ENCODE data around the gene NELL2. TPM values are rescaled to one million over a fixed set of nuclear protein-coding genes. Genes with fewer than 3 reads are reported as not detected.
"Not testable (repeated sequence)": the region's sequence is repeated elsewhere in the genome, so short reads cannot be mapped to it uniquely, and the experiment has no call there.

The NELL2 gene
- total and polyA plus RNA-seq, 2 donors, result 4.5 to 8.4 TPM

DNA sequence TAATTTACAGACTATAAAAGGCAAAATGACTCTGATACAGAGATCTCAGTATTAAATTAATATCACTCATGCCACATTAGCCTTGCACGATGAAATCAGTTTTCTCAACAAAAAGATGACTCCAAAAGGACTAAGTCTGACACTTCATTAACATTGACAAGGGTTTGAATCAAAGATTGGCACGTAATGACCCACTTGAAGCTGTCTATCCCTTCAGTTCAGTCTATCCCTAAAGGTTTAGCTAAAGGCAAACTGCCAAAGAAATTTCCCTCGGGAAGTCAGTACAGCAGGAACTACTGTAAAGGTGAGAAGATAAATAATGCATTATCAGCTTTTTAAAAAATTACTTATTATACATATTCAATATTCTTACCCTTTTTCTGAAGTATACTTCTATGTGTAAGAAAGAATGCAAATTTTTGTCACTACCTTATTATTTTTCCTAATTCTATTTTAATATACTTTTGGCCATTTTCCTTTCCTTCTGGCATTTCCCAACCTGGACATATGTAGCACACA is 127.1 kb downstream of the NELL2 start:
- no peak for DNase-seq (ENCODE audit: low read depth in 6 of 9, low spot score in 9 of 9)
- Histone ChIP-seq H3K9me3 (ENCODE audit: control insufficient read depth in 2 of 2, insufficient read depth in 1 of 2, low read length in 1 of 2) (no peaks in the 10 kb centered on the region), H3K4me3 (ENCODE audit: low read length in 2 of 2) (no peak overlapping the region), H3K36me3 (ENCODE audit: control insufficient read depth in 2 of 2, insufficient read depth in 2 of 2, low read length in 1 of 2) (no peaks in the 10 kb centered on the region), H3K27me3 (ENCODE audit: control insufficient read depth in 2 of 2, insufficient read depth in 1 of 2, low read length in 1 of 2) (no peaks in the 10 kb centered on the region), H3K27ac (ENCODE audit: low read depth in 1 of 2, low read length in 1 of 2) (no peak overlapping the region), H3K4me1 (ENCODE audit: control insufficient read depth in 2 of 2, insufficient read depth in 2 of 2, low read length in 2 of 2) (no peaks in the 10 kb centered on the region)
- 83% methylated on average over 3 of the region's 3 CpGs for WGBS

- not testable (repeated sequence) for H3K9me3 ChIP-seq (ENCODE audit: control insufficient read depth in 2 of 2, insufficient read depth in 1 of 2, low read length in 1 of 2); H3K4me1 ChIP-seq (ENCODE audit: control insufficient read depth in 2 of 2, insufficient read depth in 2 of 2, low read length in 2 of 2); H3K27ac ChIP-seq (ENCODE audit: low read depth in 1 of 2, low read length in 1 of 2); H3K4me3 ChIP-seq (ENCODE audit: low read length in 2 of 2); H3K27me3 ChIP-seq (ENCODE audit: control insufficient read depth in 2 of 2, insufficient read depth in 1 of 2, low read length in 1 of 2); DNase-seq (ENCODE audit: low read depth in 6 of 9, low spot score in 9 of 9); H3K36me3 ChIP-seq (ENCODE audit: control insufficient read depth in 2 of 2, insufficient read depth in 2 of 2, low read length in 1 of 2)
- WGBS, result 97% methylated on average over 17 of the region's 17 CpGs
Observed at GRCh38 chr12:44741292-44741980, 134.7 kb downstream of the NELL2 start.

DNA sequence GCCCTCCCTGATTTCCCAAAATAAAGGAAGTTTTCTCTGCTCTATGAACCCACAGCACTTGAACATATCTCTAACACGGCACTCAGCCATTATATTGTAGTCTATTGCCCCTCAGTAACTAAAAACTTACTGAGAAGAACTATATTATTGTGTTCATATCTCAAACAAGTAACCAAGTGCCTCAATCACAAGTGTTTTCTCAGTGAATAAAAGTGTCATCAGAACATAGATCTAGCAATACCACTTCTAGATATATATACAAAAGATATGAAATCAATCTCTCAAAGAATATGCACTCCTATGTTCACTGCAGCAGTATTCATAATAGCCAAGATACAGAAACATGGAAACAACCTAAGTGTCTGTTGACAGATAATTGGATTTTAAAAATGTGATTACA is 138.1 kb downstream of the NELL2 start:
- DNase-seq (ENCODE audit: low read depth in 6 of 9, low spot score in 9 of 9), result no peak
- H3K36me3 ChIP-seq (ENCODE audit: control insufficient read depth in 2 of 2, insufficient read depth in 2 of 2, low read length in 1 of 2), result no peaks in the 10 kb centered on the region
- no peaks in the 10 kb centered on the region for H3K9me3 ChIP-seq (ENCODE audit: control insufficient read depth in 2 of 2, insufficient read depth in 1 of 2, low read length in 1 of 2)
- 85% methylated on average over 1 of the region's 1 CpG for WGBS
- H3K4me3 ChIP-seq (ENCODE audit: low read length in 2 of 2), result no peak overlapping the region
- no peaks in the 10 kb centered on the region for H3K27me3 ChIP-seq (ENCODE audit: control insufficient read depth in 2 of 2, insufficient read depth in 1 of 2, low read length in 1 of 2)
- H3K27ac ChIP-seq (ENCODE audit: low read depth in 1 of 2, low read length in 1 of 2), result no peak overlapping the region
- no peaks in the 10 kb centered on the region for H3K4me1 ChIP-seq (ENCODE audit: control insufficient read depth in 2 of 2, insufficient read depth in 2 of 2, low read length in 2 of 2)

DNA sequence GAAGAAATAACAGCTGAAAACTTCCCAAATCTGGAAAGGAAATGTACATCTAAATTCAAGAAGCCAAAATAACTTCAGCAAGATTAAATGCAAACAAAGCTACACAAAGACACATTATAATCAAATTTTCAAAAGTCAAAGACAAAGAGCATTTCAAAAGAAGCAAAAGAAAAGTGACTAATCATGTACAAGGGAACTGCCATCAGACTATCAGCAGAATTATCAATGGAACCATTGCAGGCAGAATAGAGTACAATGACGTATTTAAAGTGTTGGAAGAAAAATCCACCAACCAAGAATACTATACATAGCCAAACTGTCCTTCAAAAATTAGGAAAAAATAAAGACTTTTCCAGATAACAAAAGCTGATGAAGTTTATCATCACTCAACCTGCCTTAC is 147.5 kb downstream of the NELL2 start:
- WGBS, result 84% methylated on average over 1 of the region's 1 CpG

GRCh38 chr12:44720265-44720664 is 155.8 kb downstream of the NELL2 start:
- Histone ChIP-seq H3K4me3 (ENCODE audit: low read length in 2 of 2) (no peak overlapping the region), H3K4me1 (ENCODE audit: control insufficient read depth in 2 of 2, insufficient read depth in 2 of 2, low read length in 2 of 2) (no peaks in the 10 kb centered on the region), H3K27me3 (ENCODE audit: control insufficient read depth in 2 of 2, insufficient read depth in 1 of 2, low read length in 1 of 2) (no peaks in the 10 kb centered on the region), H3K27ac (ENCODE audit: low read depth in 1 of 2, low read length in 1 of 2) (no peak overlapping the region), H3K9me3 (ENCODE audit: control insufficient read depth in 2 of 2, insufficient read depth in 1 of 2, low read length in 1 of 2) (no peaks in the 10 kb centered on the region), H3K36me3 (ENCODE audit: control insufficient read depth in 2 of 2, insufficient read depth in 2 of 2, low read length in 1 of 2) (no peaks in the 10 kb centered on the region)
- no peak for DNase-seq (ENCODE audit: low read depth in 6 of 9, low spot score in 9 of 9)
- WGBS, result 73% methylated on average over 2 of the region's 2 CpGs

More for the DNA sequence above, 147.5 kb downstream of the NELL2 start:
- DNase-seq (ENCODE audit: low read depth in 6 of 9, low spot score in 9 of 9), result no peak
- H3K4me1 ChIP-seq (ENCODE audit: control insufficient read depth in 2 of 2, insufficient read depth in 2 of 2, low read length in 2 of 2), result no peaks in the 10 kb centered on the region
- H3K36me3 ChIP-seq (ENCODE audit: control insufficient read depth in 2 of 2, insufficient read depth in 2 of 2, low read length in 1 of 2), result no peaks in the 10 kb centered on the region
- H3K27me3 ChIP-seq (ENCODE audit: control insufficient read depth in 2 of 2, insufficient read depth in 1 of 2, low read length in 1 of 2), result no peaks in the 10 kb centered on the region
- no peaks in the 10 kb centered on the region for H3K9me3 ChIP-seq (ENCODE audit: control insufficient read depth in 2 of 2, insufficient read depth in 1 of 2, low read length in 1 of 2)
- no peak overlapping the region for H3K27ac ChIP-seq (ENCODE audit: low read depth in 1 of 2, low read length in 1 of 2)
- no peak overlapping the region for H3K4me3 ChIP-seq (ENCODE audit: low read length in 2 of 2)

GRCh38 chr12:44717612-44718011 is 158.5 kb downstream of the NELL2 start:
- Histone ChIP-seq H3K9me3 (ENCODE audit: control insufficient read depth in 2 of 2, insufficient read depth in 1 of 2, low read length in 1 of 2) (no peaks in the 10 kb centered on the region), H3K27me3 (ENCODE audit: control insufficient read depth in 2 of 2, insufficient read depth in 1 of 2, low read length in 1 of 2) (no peaks in the 10 kb centered on the region), H3K27ac (ENCODE audit: low read depth in 1 of 2, low read length in 1 of 2) (no peak overlapping the region), H3K4me1 (ENCODE audit: control insufficient read depth in 2 of 2, insufficient read depth in 2 of 2, low read length in 2 of 2) (no peaks in the 10 kb centered on the region), H3K4me3 (ENCODE audit: low read length in 2 of 2) (no peak overlapping the region), H3K36me3 (ENCODE audit: control insufficient read depth in 2 of 2, insufficient read depth in 2 of 2, low read length in 1 of 2) (no peaks in the 10 kb centered on the region)
- WGBS, result 92% methylated on average over 2 of the region's 2 CpGs
- DNase-seq (ENCODE audit: low read depth in 6 of 9, low spot score in 9 of 9), result no peak

- no peak overlapping the region for H3K27ac ChIP-seq (ENCODE audit: low read depth in 1 of 2, low read length in 1 of 2)
- no peak overlapping the region for H3K4me3 ChIP-seq (ENCODE audit: low read length in 2 of 2)
- no peaks in the 10 kb centered on the region for H3K4me1 ChIP-seq (ENCODE audit: control insufficient read depth in 2 of 2, insufficient read depth in 2 of 2, low read length in 2 of 2)
- no peaks in the 10 kb centered on the region for H3K27me3 ChIP-seq (ENCODE audit: control insufficient read depth in 2 of 2, insufficient read depth in 1 of 2, low read length in 1 of 2)
- H3K36me3 ChIP-seq (ENCODE audit: control insufficient read depth in 2 of 2, insufficient read depth in 2 of 2, low read length in 1 of 2), result no peaks in the 10 kb centered on the region
- DNase-seq (ENCODE audit: low read depth in 6 of 9, low spot score in 9 of 9), result no peak
- WGBS, result 85% methylated on average over 2 of the region's 2 CpGs
- no peaks in the 10 kb centered on the region for H3K9me3 ChIP-seq (ENCODE audit: control insufficient read depth in 2 of 2, insufficient read depth in 1 of 2, low read length in 1 of 2)
Observed at GRCh38 chr12:44716711-44717110, 159.4 kb downstream of the NELL2 start.

GRCh38 chr12:44711736-44712135 is 164.4 kb downstream of the NELL2 start:
- no peaks in the 10 kb centered on the region for H3K4me1 ChIP-seq (ENCODE audit: control insufficient read depth in 2 of 2, insufficient read depth in 2 of 2, low read length in 2 of 2)
- H3K36me3 ChIP-seq (ENCODE audit: control insufficient read depth in 2 of 2, insufficient read depth in 2 of 2, low read length in 1 of 2), result no peaks in the 10 kb centered on the region
- H3K27me3 ChIP-seq (ENCODE audit: control insufficient read depth in 2 of 2, insufficient read depth in 1 of 2, low read length in 1 of 2), result no peaks in the 10 kb centered on the region
- H3K27ac ChIP-seq (ENCODE audit: low read depth in 1 of 2, low read length in 1 of 2), result no peak overlapping the region
- no peak overlapping the region for H3K4me3 ChIP-seq (ENCODE audit: low read length in 2 of 2)
- 85% methylated on average over 1 of the region's 1 CpG for WGBS
- DNase-seq (ENCODE audit: low read depth in 6 of 9, low spot score in 9 of 9), result no peak
- H3K9me3 ChIP-seq (ENCODE audit: control insufficient read depth in 2 of 2, insufficient read depth in 1 of 2, low read length in 1 of 2), result no peaks in the 10 kb centered on the region

DNA sequence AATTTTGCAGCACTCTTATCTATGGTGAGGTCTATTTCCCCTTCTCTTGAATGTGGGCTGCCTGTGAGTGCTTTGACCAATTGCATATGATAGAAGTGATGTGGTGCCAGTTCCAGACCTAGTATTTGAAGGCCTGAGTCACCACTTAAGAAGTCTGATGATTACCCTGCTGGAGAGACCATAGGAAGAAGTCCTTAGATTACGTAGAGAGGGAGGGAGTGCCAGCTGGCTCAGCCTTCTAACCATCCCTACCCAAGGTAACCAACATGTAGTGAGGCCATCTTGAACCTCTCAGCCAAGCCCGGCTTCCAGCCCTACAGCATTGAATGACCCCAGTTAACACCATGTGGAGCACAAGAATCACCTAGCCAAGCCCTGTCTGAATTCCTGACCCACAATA is 166.9 kb downstream of the NELL2 start:
- Histone ChIP-seq H3K27ac (ENCODE audit: low read depth in 1 of 2, low read length in 1 of 2) (no peak overlapping the region), H3K9me3 (ENCODE audit: control insufficient read depth in 2 of 2, insufficient read depth in 1 of 2, low read length in 1 of 2) (no peaks in the 10 kb centered on the region), H3K36me3 (ENCODE audit: control insufficient read depth in 2 of 2, insufficient read depth in 2 of 2, low read length in 1 of 2) (no peaks in the 10 kb centered on the region), H3K4me3 (ENCODE audit: low read length in 2 of 2) (no peak overlapping the region), H3K4me1 (ENCODE audit: control insufficient read depth in 2 of 2, insufficient read depth in 2 of 2, low read length in 2 of 2) (no peaks in the 10 kb centered on the region), H3K27me3 (ENCODE audit: control insufficient read depth in 2 of 2, insufficient read depth in 1 of 2, low read length in 1 of 2) (no peaks in the 10 kb centered on the region)
- DNase-seq (ENCODE audit: low read depth in 6 of 9, low spot score in 9 of 9), result no peak
- WGBS, result 92% methylated on average over 2 of the region's 2 CpGs
